Hippocampal formation (tissue), 2 donors: ENCODE results near the gene LRRC10.

Experiments used
- DNase-seq, 2 donors: peaks; one replicate each; lab custom pipeline; 2025; lab: John Stamatoyannopoulos, UW

The LRRC10 gene

GRCh38 chr12:69610729-69611128, at the start of gene LRRC10:
LRRC10 (minus strand) TSS chr12:69610907; CDS start chr12:69610838, 69 bp downstream.
- DNase-seq, result no peak

GRCh38 chr12:69660164-69660863, 49.6 kb upstream of the LRRC10 start:
- DNase-seq, result no peak

GRCh38 chr12:69658203-69658602, 47.5 kb upstream of the LRRC10 start:
- DNase-seq, result no peak

- no peak for DNase-seq
Measured at GRCh38 chr12:69657376-69658137, 46.9 kb upstream of the LRRC10 start.

- no peak for DNase-seq
Measured at GRCh38 chr12:69655616-69656340, 45.1 kb upstream of the LRRC10 start.

- no peak for DNase-seq
Measured at GRCh38 chr12:69653703-69654102, 43.0 kb upstream of the LRRC10 start.

- DNase-seq, result no peak
Measured at GRCh38 chr12:69651922-69652321, 41.2 kb upstream of the LRRC10 start.

- DNase-seq, result no peak
Measured at GRCh38 chr12:69649529-69649928, 38.8 kb upstream of the LRRC10 start.

- DNase-seq, result no peak
Measured at GRCh38 chr12:69648476-69648875, 37.8 kb upstream of the LRRC10 start.

GRCh38 chr12:69647178-69647577, 36.5 kb upstream of the LRRC10 start:
- DNase-seq, result no peak

GRCh38 chr12:69645031-69645430, 34.3 kb upstream of the LRRC10 start:
- DNase-seq, result no peak

- no peak for DNase-seq
Measured at GRCh38 chr12:69644511-69644910, 33.8 kb upstream of the LRRC10 start.

- no peak for DNase-seq
Measured at GRCh38 chr12:69642531-69642930, 31.8 kb upstream of the LRRC10 start.

GRCh38 chr12:69641546-69641945, 30.8 kb upstream of the LRRC10 start:
- DNase-seq, result no peak

GRCh38 chr12:69639400-69640016, 28.8 kb upstream of the LRRC10 start:
- peak in 1 of 2 donors; percentile 17 for DNase-seq

GRCh38 chr12:69633061-69633460, 22.4 kb upstream of the LRRC10 start:
- DNase-seq, result no peak

- no peak for DNase-seq
Measured at GRCh38 chr12:69630191-69630590, 19.5 kb upstream of the LRRC10 start.

- no peak for DNase-seq
Measured at GRCh38 chr12:69627501-69627900, 16.8 kb upstream of the LRRC10 start.

- DNase-seq, result no peak
Measured at GRCh38 chr12:69623970-69624369, 13.3 kb upstream of the LRRC10 start.

GRCh38 chr12:69621551-69621950, 10.8 kb upstream of the LRRC10 start:
- no peak for DNase-seq

- DNase-seq, result no peak
Measured at GRCh38 chr12:69620921-69621320, 10.2 kb upstream of the LRRC10 start.

- no peak for DNase-seq
Measured at GRCh38 chr12:69620077-69620476, 9.4 kb upstream of the LRRC10 start.
